ENCODE measurements around the gene ST6GALNAC6. TPM values are rescaled to one million over a fixed set of nuclear protein-coding genes. Genes with fewer than 3 reads are reported as not detected.

Gene ST6GALNAC6
- polyA plus RNA-seq, 3 donors, result 8.2 to 14.4 (median 12.0) TPM

GRCh38 chr9:127885508-127886281, 13.7 kb downstream of the ST6GALNAC6 start:
- H3K27ac ChIP-seq (ENCODE audit: low read depth in 1 of 2, low read length in 2 of 2), result no peak overlapping the region
- no peak overlapping the region for H3K4me3 ChIP-seq (replicated peaks in 1 of 3; ENCODE audit: low read depth in 2 of 3, low read length in 3 of 3)
- H3K36me3 Mint-ChIP-seq, result peaks cover 26 to 33% of the 10 kb centered on the region in 2 donors
- no peaks in the 10 kb centered on the region for H3K9me3 ChIP-seq (replicated peaks in 1 of 2; ENCODE audit: control insufficient read depth in 1 of 2, insufficient read depth in 1 of 2, low read length in 2 of 2)
- no peak for DNase-seq
- WGBS (ENCODE audit: insufficient coverage), result 92% methylated on average over 6 of the region's 13 CpGs
- peaks cover 2 to 5% (median 3%) of the 10 kb centered on the region in 3 donors for H3K27me3 Mint-ChIP-seq (ENCODE audit: low read depth in 3 of 3)
- no peak overlapping the region for H3K4me3 Mint-ChIP-seq
- no peaks in the 10 kb centered on the region for H4K20me1 ChIP-seq (ENCODE audit: insufficient read depth, low read length)
- H3K9ac ChIP-seq (ENCODE audit: insufficient read depth, low read length, poor library complexity, severe bottlenecking), result no peak overlapping the region
- H3K4me2 ChIP-seq (replicated peaks; ENCODE audit: extremely low read depth, low read length, poor library complexity, severe bottlenecking), result no peak overlapping the region
- intact Hi-C loops (cut with micrococcal nuclease), result no loop called here
- peak overlapping the region in 1 of 7 donors; percentile 41 for H3K27ac Mint-ChIP-seq
- no peaks in the 10 kb centered on the region for H3K27me3 ChIP-seq (ENCODE audit: control insufficient read depth in 2 of 2, insufficient read depth in 2 of 2, low read length in 2 of 2)
- H3K4me1 Mint-ChIP-seq, result peaks cover 8% of the 10 kb centered on the region
- no peaks in the 10 kb centered on the region for H3K4me1 ChIP-seq (ENCODE audit: control insufficient read depth in 1 of 2, insufficient read depth in 2 of 2, low read length in 2 of 2)
- no peak overlapping the region for H2AFZ ChIP-seq (ENCODE audit: insufficient read depth, low read depth, low read length, poor library complexity, severe bottlenecking)
- no peak for TF ChIP-seq CTCF (IDR thresholded peaks at IDR 0.05)
- no peaks in the 10 kb centered on the region for H3K79me2 ChIP-seq (ENCODE audit: insufficient read depth, low read length)
- peaks cover 0 to 3% (median 0%) of the 10 kb centered on the region in 7 donors for H3K9me3 Mint-ChIP-seq
- peaks cover 21 to 29% of the 10 kb centered on the region in 2 donors for H3K36me3 ChIP-seq (replicated peaks in 1 of 2; ENCODE audit: control insufficient read depth in 1 of 2, insufficient read depth in 2 of 2, low read length in 2 of 2)

GRCh38 chr9:127884976-127885490, 14.4 kb downstream of the ST6GALNAC6 start:
- Mint-ChIP-seq H3K36me3 (peaks cover 20 to 26% of the 10 kb centered on the region in 2 donors), H3K9me3 (peaks cover 0 to 3% (median 0%) of the 10 kb centered on the region in 7 donors), H3K4me1 (peaks cover 8% of the 10 kb centered on the region), H3K4me3 (no peak overlapping the region), H3K27ac (no peak overlapping the region), H3K27me3 (ENCODE audit: low read depth in 3 of 3) (peaks cover 2 to 5% (median 3%) of the 10 kb centered on the region in 3 donors)
- TF ChIP-seq CTCF (IDR thresholded peaks at IDR 0.05), result no peak
- Histone ChIP-seq H3K4me3 (replicated peaks in 1 of 3; ENCODE audit: low read depth in 2 of 3, low read length in 3 of 3) (no peak overlapping the region), H3K9me3 (replicated peaks in 1 of 2; ENCODE audit: control insufficient read depth in 1 of 2, insufficient read depth in 1 of 2, low read length in 2 of 2) (no peaks in the 10 kb centered on the region), H2AFZ (ENCODE audit: insufficient read depth, low read depth, low read length, poor library complexity, severe bottlenecking) (no peak overlapping the region), H3K27me3 (ENCODE audit: control insufficient read depth in 2 of 2, insufficient read depth in 2 of 2, low read length in 2 of 2) (no peaks in the 10 kb centered on the region), H3K4me2 (replicated peaks; ENCODE audit: extremely low read depth, low read length, poor library complexity, severe bottlenecking) (no peak overlapping the region), H4K20me1 (ENCODE audit: insufficient read depth, low read length) (no peaks in the 10 kb centered on the region), H3K4me1 (ENCODE audit: control insufficient read depth in 1 of 2, insufficient read depth in 2 of 2, low read length in 2 of 2) (no peaks in the 10 kb centered on the region), H3K79me2 (ENCODE audit: insufficient read depth, low read length) (no peaks in the 10 kb centered on the region), H3K9ac (ENCODE audit: insufficient read depth, low read length, poor library complexity, severe bottlenecking) (no peak overlapping the region), H3K36me3 (replicated peaks in 1 of 2; ENCODE audit: control insufficient read depth in 1 of 2, insufficient read depth in 2 of 2, low read length in 2 of 2) (peaks cover 15 to 22% of the 10 kb centered on the region in 2 donors), H3K27ac (ENCODE audit: low read depth in 1 of 2, low read length in 2 of 2) (no peak overlapping the region)
- intact Hi-C loops (cut with micrococcal nuclease), result loop anchor here in 1 of 2 donors (5.0 kb wide), 1 partner anchor 37 kb away; no protein-coding TSS in a partner anchor
- 65% methylated on average over 10 of the region's 15 CpGs for WGBS (ENCODE audit: insufficient coverage)
- no peak for DNase-seq
